Mucosa of descending colon (tissue), 3 donors: ENCODE results near the gene KIAA0232. TPM values are rescaled to one million over a fixed set of nuclear protein-coding genes. Genes with fewer than 3 reads are reported as not detected.
"Not testable (repeated sequence)": the region's sequence is repeated elsewhere in the genome, so short reads cannot be mapped to it uniquely, and the experiment has no call there.

Experiments used
- ATAC-seq: fragments of 200-7000 bp; cut with Tn5 transposase; one replicate; pipeline ENCODE4 v1.9.1; 2020; ENCODE audit warnings: mild to moderate bottlenecking, moderate library complexity
- DNase-seq, 3 donors: peaks; one replicate each; pipeline ENCODE4 v3.0.0-alpha.2; 2020
- H3K36me3 ChIP-seq: fragments of 200-600 bp; one replicate; pipeline ENCODE4 v1.8.0; 2021; ENCODE audit warnings: low read depth, mild to moderate bottlenecking
- H3K4me1 ChIP-seq: fragments of 200-600 bp; one replicate; pipeline ENCODE4 v1.8.0; 2021; ENCODE audit warnings: low read depth, mild to moderate bottlenecking
- H3K4me3 ChIP-seq: fragments of 200-600 bp; one replicate; pipeline ENCODE4 v1.8.0; 2021; ENCODE audit warnings: mild to moderate bottlenecking
- H3K9me3 ChIP-seq: fragments of 200-600 bp; one replicate; pipeline ENCODE4 v1.8.0; 2021; ENCODE audit warnings: mild to moderate bottlenecking
- intact Hi-C, 2 donors: fragments of 100-400 bp; cut with DNase I in 1 of 2; cut with micrococcal nuclease in 1 of 2; formaldehyde crosslinking; loops; one replicate each; pipeline versions ENCODE4 v1.11.0 to v1.11.1; 2022; cut with DNase I, micrococcal nuclease
- total RNA-seq, 3 donors: library from RNA; stranded (reverse); fragmentation: NEBNext Ultra II Directional in 2 of 3; extraction: Animal tissue kit (Norgen Biotek cat#: 25700) in 2 of 3; gene quantifications; one replicate each; pipeline versions ENCODE4 v1.2.1 to v1.2.4, GENCODE V29; 2021 to 2023
- TF ChIP-seq, protein P1 (sequence below): fragments of 200-600 bp; IDR thresholded peaks from one replicate; pipeline ENCODE4 v1.8.0; 2022; ENCODE audit warnings: antibody characterized with exemption, mild to moderate bottlenecking
- donor health status: DM: no; HTN: no; CAD: no; lungs with moderate emphysema.
- donor health status: DM: no; HTN: no; CAD: no.
- donor health status: DM: no; HTN: yes; CAD: no.

Gene KIAA0232
- total RNA-seq, 3 donors from 2014 or later: 31.5 to 47.4 (median 46.6) TPM

DNA sequence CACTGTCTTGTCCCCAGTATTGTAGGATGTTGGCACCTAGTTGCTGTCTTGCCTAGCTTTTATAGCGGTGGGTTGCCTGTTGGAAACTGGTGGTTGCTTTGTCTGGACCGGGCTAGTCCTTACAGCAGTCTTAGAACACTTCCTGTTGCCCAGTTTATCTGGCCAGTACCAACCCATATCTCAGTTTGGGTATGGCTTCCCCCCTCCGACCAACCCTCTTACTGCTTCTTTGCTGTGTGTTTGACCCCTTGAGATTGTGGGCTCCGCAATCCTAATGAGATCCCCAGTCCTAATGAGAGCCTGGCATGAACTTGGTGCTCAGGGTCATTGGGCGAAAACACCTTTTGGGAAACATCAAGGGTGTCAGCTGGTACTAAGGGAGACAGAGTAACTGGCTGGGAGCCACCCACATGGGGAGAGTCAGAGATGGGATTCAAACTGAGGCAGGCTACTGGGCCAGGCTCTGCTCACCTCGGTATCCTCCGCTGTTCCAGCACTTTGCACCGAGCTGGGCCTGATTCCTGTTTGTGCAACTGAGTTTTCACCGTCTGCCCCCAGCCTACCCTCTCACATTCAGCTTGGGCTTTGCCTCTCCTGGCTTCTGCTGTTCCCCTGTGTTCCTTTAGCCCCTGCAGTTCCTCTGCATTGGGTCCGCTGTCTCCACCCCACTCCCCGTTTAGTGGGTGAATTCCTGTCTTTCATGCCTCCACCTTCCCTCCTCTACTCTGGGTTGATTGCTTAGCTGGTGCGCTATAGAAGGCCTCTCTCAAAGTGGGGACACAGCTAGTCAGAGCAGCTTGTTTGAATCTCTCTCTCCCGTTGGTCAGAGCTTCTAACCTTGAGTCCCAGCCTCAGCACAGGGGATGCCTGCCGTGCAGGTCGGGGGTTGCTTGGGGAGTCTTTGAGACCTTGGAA lies 128.7 kb downstream of the KIAA0232 start:
- Histone ChIP-seq H3K36me3 (no peaks in the 10 kb centered on the region), H3K9me3 (no peaks in the 10 kb centered on the region), H3K4me3 (peak overlapping the region; percentile 74), H3K4me1 (peaks cover 37% of the 10 kb centered on the region)
- TF ChIP-seq, protein P1, sequence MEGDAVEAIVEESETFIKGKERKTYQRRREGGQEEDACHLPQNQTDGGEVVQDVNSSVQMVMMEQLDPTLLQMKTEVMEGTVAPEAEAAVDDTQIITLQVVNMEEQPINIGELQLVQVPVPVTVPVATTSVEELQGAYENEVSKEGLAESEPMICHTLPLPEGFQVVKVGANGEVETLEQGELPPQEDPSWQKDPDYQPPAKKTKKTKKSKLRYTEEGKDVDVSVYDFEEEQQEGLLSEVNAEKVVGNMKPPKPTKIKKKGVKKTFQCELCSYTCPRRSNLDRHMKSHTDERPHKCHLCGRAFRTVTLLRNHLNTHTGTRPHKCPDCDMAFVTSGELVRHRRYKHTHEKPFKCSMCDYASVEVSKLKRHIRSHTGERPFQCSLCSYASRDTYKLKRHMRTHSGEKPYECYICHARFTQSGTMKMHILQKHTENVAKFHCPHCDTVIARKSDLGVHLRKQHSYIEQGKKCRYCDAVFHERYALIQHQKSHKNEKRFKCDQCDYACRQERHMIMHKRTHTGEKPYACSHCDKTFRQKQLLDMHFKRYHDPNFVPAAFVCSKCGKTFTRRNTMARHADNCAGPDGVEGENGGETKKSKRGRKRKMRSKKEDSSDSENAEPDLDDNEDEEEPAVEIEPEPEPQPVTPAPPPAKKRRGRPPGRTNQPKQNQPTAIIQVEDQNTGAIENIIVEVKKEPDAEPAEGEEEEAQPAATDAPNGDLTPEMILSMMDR: no peak
- DNase-seq: peak in 1 of 3 donors; percentile 45
- ATAC-seq: no peak
- intact Hi-C loops: loop anchor here in 1 of 2 donors (10.0 kb wide), 1 partner anchor 64 kb away; no protein-coding TSS in a partner anchor

DNA sequence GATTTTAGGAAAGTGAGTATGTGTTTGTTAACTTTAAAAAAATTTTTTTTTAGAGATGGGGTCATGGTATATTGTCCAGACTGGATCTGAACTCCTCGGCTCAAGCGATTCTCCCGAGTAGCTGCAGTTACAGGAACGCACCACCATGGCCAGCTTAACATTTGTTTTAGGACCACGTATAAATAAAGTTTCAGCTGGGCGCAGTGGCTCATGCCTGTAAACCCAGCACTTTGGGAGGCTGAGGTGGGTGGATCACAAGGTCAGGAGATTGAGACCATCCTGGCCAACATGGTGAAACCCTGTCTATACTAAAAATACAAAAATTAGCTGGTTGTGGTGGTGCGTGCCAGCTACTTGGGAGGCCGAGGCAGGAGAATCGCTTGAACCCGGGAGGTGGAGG lies 129.4 kb downstream of the KIAA0232 start:
- not testable (repeated sequence) for H3K9me3 ChIP-seq, ATAC-seq, DNase-seq, H3K4me3 ChIP-seq, H3K36me3 ChIP-seq
- intact Hi-C loops: loop anchor here in 1 of 2 donors (10.0 kb wide), 1 partner anchor 63 kb away; no protein-coding TSS in a partner anchor
- H3K4me1 ChIP-seq: peaks cover 44% of the 10 kb centered on the region

DNA sequence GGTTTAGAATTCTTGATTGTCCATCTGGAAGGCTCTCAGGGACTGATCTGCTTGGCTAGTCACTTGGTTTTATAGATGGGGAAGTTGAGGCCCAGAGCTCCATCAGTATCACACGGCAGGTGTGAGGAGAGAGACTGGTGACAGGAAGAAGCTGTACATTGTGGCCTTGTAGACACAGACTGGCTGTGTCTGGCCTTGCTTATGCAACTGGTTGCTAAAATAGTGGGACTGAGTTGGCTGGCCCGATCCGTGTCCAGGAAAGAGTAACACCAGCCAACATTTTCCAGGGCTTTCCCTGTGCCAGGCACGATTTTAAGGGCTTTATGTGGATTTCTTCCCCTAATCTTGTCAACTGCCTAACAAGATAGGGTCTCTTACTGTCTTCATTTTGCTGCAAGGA lies 129.9 kb downstream of the KIAA0232 start:
- H3K4me1 ChIP-seq: peaks cover 49% of the 10 kb centered on the region
- no peaks in the 10 kb centered on the region for H3K9me3 ChIP-seq
- intact Hi-C loops: loop anchor here in 1 of 2 donors (10.0 kb wide), 1 partner anchor 62 kb away; no protein-coding TSS in a partner anchor
- H3K36me3 ChIP-seq: no peaks in the 10 kb centered on the region
- TF ChIP-seq, protein P1: no peak
- no peak overlapping the region for H3K4me3 ChIP-seq
- DNase-seq (peak in 1 of 3 donors; percentile 36), ATAC-seq (no peak)

DNA sequence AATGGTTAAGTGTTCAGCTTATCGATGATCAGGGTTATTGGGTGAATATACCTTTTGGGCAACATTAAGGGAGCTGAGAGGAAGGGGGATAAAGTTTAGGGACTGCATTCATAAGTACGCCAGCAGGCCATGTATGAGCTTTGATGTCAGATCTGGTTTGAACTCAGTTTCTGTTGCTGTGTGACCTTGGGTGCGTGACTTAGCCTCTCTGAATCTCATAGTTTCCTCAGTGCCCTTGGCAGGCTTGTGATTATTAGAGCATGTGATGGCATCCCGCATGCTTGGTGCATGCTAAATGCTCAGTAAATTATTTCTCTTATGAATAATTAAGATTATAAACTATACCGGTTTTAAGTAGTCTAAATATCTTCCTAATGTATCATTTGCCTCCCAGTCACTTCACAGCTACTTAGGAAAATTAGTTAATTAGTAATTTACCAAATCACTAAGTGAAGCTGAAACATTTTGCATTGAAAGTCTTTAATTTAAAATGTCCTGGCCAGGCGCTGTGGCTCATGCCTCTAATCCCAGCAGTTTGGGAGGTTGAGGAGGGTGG lies 130.9 kb downstream of the KIAA0232 start:
- DNase-seq: no peak

DNA sequence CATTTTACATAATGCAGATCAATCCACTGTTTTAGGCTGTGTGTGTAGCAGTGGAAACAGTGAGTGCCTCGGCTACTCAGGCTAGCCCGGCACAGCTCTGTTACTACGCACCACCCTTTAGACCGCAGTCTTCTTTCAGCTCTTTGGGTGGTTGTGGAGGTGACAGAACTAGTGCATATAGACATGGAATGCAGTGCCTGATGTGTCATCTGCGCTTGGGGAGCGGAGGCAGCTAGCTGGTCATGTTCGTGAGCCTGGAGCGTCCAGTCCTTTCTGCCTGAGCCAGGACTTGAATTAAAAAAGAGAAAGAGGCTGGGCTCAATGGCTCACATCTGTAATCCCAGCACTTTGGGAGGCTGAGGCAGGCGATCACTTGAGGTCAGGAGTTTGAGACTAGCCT lies 131.9 kb downstream of the KIAA0232 start:
- DNase-seq: peak in 1 of 3 donors; percentile 43
- intact Hi-C loops: loop anchor here in 1 of 2 donors (10.0 kb wide), 1 partner anchor 60 kb away; no protein-coding TSS in a partner anchor
- no peak overlapping the region for H3K4me3 ChIP-seq
- TF ChIP-seq, protein P1: no peak
- no peaks in the 10 kb centered on the region for H3K36me3 ChIP-seq
- H3K4me1 ChIP-seq: peaks cover 54% of the 10 kb centered on the region
- no peak for ATAC-seq
- H3K9me3 ChIP-seq: no peaks in the 10 kb centered on the region

More for the DNA sequence above, 130.9 kb downstream of the KIAA0232 start:
- TF ChIP-seq, protein P1: no peak
- no peak for ATAC-seq
- peaks cover 52% of the 10 kb centered on the region for H3K4me1 ChIP-seq
- no peak overlapping the region for H3K4me3 ChIP-seq
- no peaks in the 10 kb centered on the region for H3K36me3 ChIP-seq
- intact Hi-C loops: loop anchor here in 1 of 2 donors (10.0 kb wide), 1 partner anchor 61 kb away; no protein-coding TSS in a partner anchor
- H3K9me3 ChIP-seq: no peaks in the 10 kb centered on the region
